CD4-positive, alpha-beta T cell treated with Interleukin-6 at 100 ng/mL for 8 hours (primary cell): ENCODE results near the gene GBX1.
A peak's percentile ranks its signal among the peaks of the same experiment; 100 is the strongest.

Experiments
- DNase-seq: peaks from one replicate; pipeline ENCODE4 v3.0.0-alpha.2; 2020; ENCODE audit warnings: mixed read lengths, low spot score

The GBX1 gene

DNA sequence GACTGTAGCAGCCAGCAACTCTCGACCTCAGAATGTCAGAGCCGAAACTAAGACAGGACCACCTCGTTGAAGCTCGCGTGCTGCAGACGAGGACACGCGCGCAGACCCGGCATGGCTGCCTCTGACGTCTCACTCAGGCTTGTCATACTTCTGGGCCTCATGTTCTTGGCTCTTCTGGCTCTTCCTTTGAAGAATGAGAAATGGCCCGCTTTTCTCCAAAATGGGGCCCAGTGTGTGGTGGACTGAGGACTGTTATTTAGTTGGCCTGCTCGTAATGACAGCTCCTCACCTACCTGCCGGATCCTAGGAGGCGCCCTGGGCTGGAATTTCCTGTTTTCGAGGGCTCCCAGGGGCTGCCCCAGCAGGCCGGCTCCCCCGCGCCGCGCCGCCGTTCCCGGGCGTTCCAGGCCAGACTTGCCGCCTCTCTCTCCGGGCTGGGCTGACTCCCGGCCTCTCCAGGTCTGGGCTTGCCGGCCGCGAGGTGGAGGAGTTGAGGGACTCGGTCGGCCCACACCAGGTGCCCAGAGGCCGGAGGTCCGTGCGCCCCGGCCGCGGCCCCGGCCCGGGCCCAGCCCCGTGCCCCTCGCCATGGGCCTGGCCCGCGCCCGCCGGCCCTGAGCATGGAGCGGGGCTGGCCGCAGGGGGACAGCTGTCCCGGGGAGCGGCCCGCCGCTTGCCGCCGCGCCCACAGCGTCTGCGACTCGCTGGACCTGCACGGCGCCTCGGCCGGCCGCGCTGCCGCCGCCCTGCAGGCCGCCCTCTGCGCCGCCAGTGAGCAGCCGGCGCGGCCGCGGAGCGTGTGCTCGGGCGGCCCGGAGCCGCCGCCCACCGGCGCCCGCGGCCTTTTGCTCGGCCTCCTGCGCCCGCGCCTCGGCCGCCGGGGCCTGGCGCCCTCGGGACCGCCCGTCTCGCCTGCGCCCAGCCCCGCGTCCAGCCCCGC lies 53.1 kb downstream of the GBX1 start:
- DNase-seq: no peak

DNA sequence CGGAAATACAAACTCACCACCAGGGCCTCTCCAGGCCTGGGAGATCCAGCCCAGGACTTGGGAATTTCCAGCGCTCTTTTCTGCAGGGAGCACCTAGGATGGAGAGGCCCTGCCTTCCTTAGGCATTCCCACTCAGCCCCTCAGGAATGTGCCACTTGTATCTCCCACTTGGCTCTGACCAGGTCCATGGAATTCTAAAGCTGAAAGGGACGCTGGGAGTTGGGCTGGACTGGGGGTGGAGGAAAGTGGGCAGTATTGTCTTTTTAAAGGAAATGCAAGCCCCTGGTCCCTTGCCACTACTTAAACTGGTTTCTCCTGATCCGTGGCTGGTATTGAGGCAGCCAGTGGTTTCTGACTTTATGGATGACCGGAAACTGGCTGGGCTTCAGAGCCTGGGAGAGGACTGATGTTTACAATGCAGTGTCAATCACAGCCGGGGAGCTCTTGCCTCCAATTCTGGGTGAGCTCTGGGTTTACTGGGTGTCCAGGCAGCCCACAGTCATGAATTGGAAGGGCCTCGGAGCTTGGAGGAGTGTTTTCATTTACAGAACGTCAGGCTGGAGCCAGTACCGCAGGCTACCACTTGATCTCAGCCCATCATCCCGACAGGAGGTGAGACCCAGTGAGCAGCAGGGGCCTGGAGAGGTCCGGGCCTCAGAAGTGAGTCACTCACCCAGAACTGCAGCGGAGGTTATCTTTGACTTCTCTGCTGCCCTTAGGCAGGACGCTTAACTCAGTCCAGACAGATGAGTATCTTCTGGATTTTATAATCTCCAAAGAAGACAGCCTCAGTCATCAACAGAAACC lies 53.9 kb downstream of the GBX1 start:
- DNase-seq: no peak

DNA sequence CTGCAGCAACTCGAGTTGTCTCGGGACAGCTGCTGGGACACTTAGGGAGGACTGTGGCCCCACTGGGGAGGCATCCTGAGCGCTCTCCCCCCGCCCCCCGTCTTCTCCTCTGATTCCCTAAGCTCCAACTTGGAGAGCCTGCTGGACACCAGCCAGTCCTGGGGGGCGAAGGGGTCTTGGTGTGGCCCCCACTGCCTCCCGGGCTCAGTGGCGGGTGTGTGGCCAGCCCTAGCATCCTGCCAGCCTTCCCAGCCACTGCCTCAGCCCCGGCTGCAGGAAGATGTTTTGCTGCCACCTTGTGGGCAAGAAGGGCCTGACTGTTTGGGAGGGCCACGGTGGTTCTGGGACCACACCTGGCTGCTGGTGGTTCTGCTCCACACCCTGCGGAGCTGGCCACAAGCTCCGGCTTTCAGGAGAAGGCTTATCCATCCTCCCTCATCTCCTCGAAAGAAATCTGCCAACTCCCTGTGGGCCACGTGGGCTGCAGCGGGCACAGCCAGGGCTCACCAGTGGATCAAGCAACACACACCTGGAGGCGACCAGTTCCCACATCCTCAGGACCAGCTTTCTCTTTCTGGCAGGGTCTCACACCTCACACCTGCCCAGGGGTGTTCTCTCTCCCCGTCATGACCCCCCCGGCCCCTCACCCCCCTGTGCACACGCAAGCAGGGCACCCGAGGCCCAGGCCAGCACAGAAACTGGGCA lies 56.4 kb downstream of the GBX1 start:
- peak; percentile 74 for DNase-seq

DNA sequence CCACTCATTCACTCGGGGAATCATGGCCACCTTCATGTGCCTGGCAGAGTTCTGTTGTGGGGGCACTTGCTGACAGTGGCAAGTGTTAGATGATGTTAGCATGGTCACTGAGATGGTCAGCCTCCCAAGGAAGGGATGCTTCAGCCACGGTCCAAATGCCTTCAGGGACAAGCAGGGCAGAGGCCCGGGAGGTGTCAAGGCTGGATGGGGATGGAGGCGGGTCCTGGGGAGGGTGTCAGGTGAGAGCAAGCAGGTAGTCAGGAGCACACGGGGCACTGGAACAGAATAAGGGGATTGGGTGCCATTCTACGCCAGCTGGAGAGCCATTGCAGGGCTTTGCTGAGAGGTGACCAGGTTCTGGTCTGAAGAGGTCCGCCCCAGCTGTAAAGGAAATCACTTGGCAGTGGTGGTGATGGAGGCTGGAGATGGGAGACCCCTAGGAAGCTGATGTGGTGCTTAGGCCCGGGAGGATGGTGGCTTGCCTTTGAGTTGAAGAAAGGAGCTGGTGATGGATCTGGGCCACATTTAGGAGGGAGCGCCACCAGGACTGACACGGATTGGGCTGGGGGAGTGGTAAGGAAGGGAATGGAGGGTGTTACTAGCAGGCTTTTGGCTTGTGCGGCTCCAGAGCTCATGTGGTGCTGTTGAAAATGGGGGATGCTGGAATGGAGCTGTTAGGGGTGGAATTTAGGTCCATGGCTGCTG lies 57.1 kb downstream of the GBX1 start:
- no peak for DNase-seq

DNA sequence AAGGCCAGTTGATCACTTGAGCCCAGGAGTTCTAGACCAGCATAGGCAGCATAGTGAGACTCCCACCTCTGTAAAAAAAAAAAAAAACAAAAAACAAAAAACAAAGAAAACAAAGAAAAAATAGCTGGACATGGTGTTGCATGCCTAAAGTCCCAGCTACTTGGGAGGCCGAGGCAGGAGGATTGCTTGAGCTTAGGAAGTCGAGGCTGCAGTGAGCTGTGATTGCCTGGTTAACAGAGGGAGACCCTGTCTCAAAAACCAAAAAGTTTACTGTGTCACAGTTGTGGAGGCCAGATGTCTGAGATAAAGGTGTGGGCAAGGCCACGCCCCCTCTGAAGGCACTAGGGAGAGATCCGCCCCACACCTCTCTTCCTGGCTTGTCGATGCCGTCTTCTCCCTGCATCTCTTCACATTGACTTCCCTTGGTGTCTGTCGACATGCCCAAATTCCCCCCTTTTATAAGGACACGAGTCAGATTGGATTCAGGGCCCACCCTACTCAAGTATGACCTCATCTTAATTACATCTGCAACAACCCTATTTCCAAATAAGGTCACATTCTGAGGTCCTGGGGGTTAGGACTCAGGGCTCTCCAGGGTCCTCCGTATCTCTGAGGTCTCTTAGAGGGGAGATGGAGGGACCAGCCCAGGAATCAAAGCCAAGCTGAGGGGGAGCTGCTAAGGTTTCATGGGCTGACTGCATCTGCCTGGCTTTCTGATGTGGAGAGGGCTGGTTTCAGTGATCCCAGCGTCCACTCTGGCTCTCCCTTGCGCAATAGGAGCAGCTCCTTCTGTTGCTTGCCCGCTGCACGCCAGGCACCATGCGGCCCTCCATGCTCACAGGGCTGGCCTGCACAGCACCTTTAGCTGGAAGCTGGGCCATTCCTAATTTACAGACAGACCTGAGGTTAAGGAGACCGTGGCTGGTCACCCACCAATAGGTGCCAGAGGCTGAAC lies 58.1 kb downstream of the GBX1 start:
- no peak for DNase-seq

DNA sequence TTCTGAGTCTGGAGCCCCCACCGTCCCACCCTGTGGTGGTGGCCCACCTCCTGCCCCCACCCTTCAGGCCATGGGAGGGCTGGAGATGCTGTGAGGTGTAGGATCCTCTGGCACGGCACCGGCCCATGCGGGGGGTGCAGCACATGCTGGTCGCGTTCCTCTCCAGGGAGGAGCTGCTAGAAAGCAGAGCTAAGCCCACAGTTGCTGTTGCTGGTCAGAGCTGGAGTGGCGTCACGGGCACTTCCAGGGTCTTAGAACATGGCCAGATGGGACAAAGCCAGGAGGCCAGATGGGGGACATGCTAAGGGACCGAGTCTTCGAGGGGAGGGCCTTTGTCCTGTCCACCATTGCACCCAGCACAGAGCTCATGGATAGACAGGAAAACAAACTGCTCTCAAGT lies 59.6 kb downstream of the GBX1 start:
- DNase-seq: no peak

DNA sequence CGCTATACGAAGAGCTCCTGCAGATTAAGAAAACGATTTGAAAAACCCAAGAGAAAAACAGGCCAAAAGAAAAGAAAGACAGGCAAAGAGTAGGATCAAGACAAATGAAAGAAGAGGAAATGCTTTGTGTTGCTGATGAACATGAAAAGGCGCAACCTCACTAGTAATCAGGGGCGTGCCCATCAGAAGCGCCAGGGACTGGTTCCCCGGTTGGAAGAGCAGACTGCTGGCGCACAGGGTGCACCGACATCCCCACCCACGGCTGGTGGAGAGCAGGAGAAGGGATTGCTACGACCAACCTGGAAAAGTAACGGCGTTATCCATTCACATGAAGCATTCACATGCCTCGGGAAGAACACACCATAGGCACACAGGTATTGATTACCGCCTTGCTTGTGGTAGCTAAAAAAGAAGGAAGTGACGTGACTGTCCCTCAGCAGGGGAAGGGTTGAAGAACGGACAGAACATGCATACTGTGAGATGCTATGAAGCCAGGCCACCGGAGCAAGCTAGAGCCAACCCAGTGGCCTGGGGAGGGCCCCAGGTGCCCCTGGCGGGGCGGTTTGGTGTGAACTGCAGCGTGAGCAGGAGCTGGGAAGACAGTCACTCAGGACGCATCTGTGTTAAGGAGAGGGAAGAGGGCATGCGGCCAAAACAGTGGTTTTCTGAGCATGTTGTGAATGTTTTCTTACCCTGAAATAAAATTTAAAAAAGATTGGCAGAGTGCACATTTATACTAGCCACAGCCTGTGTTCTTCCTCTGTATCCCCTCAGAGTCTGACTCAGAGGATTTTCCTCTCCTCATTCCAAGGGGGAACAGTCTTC lies 62.9 kb downstream of the GBX1 start:
- DNase-seq: no peak

DNA sequence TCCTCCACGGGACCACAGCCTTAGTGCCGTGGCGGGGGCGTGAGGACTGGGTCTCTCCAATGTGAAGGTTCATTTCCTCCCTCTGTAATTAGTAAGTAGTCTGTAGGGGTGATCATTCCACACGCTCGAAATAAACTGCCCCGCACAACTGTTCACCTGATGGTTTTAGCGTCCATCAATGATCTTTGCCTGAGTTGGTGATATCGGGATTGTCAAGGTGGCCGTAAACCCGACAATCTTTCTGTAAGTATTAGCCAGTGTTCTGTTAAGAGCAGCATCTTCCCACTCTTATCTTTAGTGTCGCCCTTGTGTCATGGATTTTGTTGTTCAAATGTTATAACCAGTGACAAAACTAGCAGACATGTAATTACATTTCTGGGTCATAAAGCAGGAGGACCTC lies 63.5 kb downstream of the GBX1 start:
- DNase-seq: no peak

DNA sequence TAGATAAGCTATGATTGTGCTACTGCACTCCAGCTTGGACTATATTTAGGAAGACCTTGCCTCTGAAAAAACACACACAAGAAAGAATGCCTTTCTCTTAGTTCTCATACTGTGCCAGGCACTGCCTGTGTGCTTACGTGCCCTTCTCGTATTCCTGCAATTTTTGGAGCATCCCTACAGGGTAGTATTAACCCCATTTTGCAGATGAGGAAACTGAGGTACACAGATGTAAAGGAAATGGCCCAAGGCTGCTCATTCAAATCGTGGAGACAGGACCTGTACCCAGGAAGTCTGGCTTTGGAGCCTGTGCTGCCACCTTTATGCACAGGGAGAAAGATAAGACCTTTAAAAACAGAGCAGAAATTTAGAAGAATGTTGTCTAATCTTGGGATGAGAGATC lies 64.5 kb downstream of the GBX1 start:
- no peak for DNase-seq

DNA sequence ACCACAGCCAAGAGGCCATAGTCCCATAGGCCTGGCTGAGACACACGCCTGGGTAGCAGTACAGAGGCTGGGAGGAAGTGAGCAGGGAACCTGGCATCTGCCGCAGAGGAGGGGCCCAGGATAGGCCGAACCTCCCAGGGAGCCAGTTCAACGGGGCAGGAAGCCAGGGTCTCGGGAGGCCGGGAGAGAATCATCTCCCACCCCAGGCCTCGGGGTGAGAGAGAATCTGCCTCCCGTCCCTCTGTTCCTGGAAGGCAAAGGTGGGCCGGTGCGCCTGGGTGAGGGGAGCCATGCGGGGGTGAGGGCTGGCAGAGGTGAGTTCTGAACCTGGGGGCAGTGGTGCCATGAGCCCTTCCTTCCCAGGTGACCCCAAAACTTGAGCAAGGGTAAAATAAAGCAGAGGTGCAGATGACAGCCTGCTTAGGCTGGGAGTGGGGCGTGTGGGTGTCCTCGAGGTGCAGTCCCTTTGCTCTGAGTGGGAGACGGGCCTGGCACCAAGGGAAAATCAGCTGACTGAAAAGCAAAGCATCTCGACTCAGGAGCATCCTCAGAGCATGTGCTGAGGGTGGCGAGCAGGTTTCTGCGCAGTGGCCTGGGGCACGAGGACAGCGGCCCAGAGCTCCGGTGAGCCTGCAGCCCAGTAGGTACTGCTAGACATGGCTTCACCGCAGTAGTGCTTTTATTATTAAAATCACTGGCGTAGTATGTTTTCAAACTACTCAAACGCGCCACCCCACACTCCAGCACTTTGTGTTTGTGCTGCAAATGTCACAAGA lies 65.7 kb downstream of the GBX1 start:
- no peak for DNase-seq

DNA sequence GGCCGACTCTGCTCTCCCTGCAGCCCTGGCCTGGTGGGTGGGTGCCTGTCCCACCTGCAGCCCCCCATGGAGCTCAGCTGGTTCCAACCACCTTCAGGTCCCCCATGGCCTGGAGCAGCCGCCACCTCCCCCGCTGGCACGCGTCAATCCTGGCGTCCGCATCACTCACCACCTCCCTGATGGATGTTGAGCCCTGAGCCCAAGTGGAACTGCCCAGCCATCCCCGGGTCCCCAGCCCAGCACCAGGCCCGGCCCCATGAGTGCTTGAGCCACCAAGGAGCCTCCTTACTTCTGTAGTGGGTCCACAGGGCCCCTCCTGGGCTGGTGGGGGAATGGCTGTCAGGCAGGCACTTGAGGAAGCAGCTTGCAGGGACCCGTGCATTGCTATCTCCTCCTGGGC lies 66.6 kb downstream of the GBX1 start:
- no peak for DNase-seq

DNA sequence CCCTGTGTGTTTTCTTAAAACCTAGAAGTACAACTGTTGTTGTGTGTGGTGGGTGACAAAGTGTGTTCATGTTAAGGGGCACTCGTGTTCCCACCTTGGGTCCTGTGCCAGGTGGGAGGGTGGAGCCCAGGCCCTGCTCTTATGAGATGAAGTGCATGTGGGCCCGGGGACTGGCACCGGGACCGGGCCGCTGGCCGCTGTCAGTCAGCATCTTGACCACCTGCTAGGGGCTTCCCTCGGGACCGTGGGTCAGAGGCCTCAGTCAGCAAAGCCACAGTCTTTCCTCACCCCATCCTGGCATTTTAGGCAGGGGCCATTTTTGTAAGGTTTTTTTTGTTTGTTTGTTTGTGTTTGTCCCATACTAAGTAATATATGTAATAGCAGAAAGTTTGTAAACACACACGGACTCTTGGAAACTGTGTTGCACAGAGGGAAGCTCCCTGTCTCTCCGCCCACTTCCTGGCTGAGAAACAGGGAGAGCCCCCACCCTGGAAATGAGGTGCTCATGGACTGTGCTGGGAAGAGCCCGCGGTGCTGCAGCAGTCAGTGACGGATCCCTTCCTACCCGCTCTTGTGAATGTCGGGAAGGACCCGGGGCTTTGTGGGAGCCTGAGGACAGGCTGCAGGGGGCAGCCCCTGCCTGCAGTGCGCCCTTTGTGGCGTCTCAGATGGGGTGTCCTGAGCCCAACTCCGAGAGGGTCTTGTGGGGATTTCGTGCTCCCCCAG lies 67.8 kb downstream of the GBX1 start:
- DNase-seq: no peak
